HepG2 (cell line): ENCODE measurements around the gene GADD45B. TPM values are rescaled to one million over a fixed set of nuclear protein-coding genes. Genes with fewer than 3 reads are reported as not detected.
A peak's percentile ranks its signal among the peaks of the same experiment; 100 is the strongest.

ENCODE experiments used
- CENPT ChIP-seq: sonication (generic); formaldehyde crosslinking; IDR thresholded peaks from 2 replicates; pipeline ENCODE4 v1.8.0; 2022; ENCODE audit warnings: low read depth, mild to moderate bottlenecking, moderate library complexity, missing genetic modification reagents
- FOXA1 ChIP-seq, 2 experiments: fragments of 450-650 bp in 1 of 2; sonication (generic) in 1 of 2; formaldehyde crosslinking in 1 of 2; IDR thresholded peaks; 2 replicates each; pipeline versions ENCODE4 v1.4.0 to v1.6.1; 2016 to 2020; ENCODE audit warnings: missing genetic modification reagents in 1 of 2
- FOXP4 ChIP-seq: sonication (generic); formaldehyde crosslinking; IDR thresholded peaks from 2 replicates; pipeline ENCODE4 v1.4.0; 2020; ENCODE audit warnings: missing genetic modification reagents
- GMEB2 ChIP-seq: IDR thresholded peaks from 2 replicates; pipeline ENCODE4 v1.6.1; 2016; ENCODE audit warnings: missing biosample characterization, missing genetic modification reagents, low read depth
- KDM4B ChIP-seq: sonication (generic); formaldehyde crosslinking; IDR thresholded peaks from 2 replicates; pipeline ENCODE4 v1.4.0; 2020; ENCODE audit warnings: missing genetic modification reagents
- LRRFIP1 ChIP-seq: sonication (generic); formaldehyde crosslinking; conservative IDR thresholded peaks from 2 replicates; pipeline ENCODE4 v1.4.0; 2020; ENCODE audit warnings: missing genetic modification reagents
- MAX ChIP-seq: IDR thresholded peaks from 2 replicates; pipeline ENCODE4 v1.6.1; 2012; ENCODE audit warnings: inconsistent platforms
- MED13 ChIP-seq: sonication (generic); formaldehyde crosslinking; IDR thresholded peaks from 2 replicates; pipeline ENCODE4 v1.5.0; 2020; ENCODE audit warnings: missing genetic modification reagents
- NFYC ChIP-seq: IDR thresholded peaks from 2 replicates; pipeline ENCODE4 v1.6.1; 2016; ENCODE audit warnings: missing genetic modification reagents, missing compliant biosample characterization
- NONO ChIP-seq, 2 experiments: fragments of 450-650 bp in 1 of 2; sonication (generic) in 1 of 2; formaldehyde crosslinking in 1 of 2; IDR thresholded peaks in 1 of 2; conservative IDR thresholded peaks in 1 of 2; 2 replicates each; pipeline versions ENCODE4 v1.6.1 to v1.8.0; 2017 to 2022; ENCODE audit warnings: mild to moderate bottlenecking in 1 of 2, missing genetic modification reagents in 1 of 2, moderate library complexity in 1 of 2
- NR2F1 ChIP-seq, 2 experiments: fragments of 450-650 bp in 1 of 2; formaldehyde crosslinking in 1 of 2; IDR thresholded peaks; 2 replicates each; pipeline versions ENCODE4 v1.5.0 to v1.6.1; 2016 to 2020; ENCODE audit warnings: mild to moderate bottlenecking in 1 of 2, missing compliant biosample characterization in 1 of 2, missing genetic modification reagents in 1 of 2, moderate library complexity in 1 of 2
- PATZ1 ChIP-seq: sonication (generic); formaldehyde crosslinking; IDR thresholded peaks from 2 replicates; pipeline ENCODE4 v1.4.0; 2020; ENCODE audit warnings: missing genetic modification reagents
- SNAPC5 ChIP-seq: sonication (generic); formaldehyde crosslinking; IDR thresholded peaks from 2 replicates; pipeline ENCODE4 v1.8.1; 2023; ENCODE audit warnings: mild to moderate bottlenecking, missing genetic modification reagents, borderline replicate concordance
- THRA ChIP-seq: sonication (generic); formaldehyde crosslinking; IDR thresholded peaks from 2 replicates; pipeline ENCODE4 v1.4.0; 2020; ENCODE audit warnings: missing genetic modification reagents, borderline replicate concordance
- TOE1 ChIP-seq: sonication (generic); formaldehyde crosslinking; IDR thresholded peaks from 2 replicates; pipeline ENCODE4 v1.4.0; 2020; ENCODE audit warnings: mild to moderate bottlenecking, missing genetic modification reagents
- ZNF7 ChIP-seq: IDR thresholded peaks from 2 replicates; pipeline ENCODE4 v1.6.1; 2016; ENCODE audit warnings: missing biosample characterization, missing genetic modification reagents
- ZNF790 ChIP-seq: sonication (generic); formaldehyde crosslinking; IDR thresholded peaks from 2 replicates; pipeline ENCODE4 v1.8.0; 2022; ENCODE audit warnings: missing genetic modification reagents, mild to moderate bottlenecking, borderline replicate concordance
- polyA plus RNA-seq, 8 experiments: library from polyadenylated mRNA; depleted of rRNA in 3 of 8; stranded (reverse) in 7 of 8; unstranded in 1 of 8; fragments of >200 nt; fragmentation: Illumina TruSeq in 4 of 8; extraction: Trizol in 4 of 8; gene quantifications; 2 replicates each; pipeline versions ENCODE4 v1.2.1 to v1.2.3, GENCODE V29; 2011 to 2016; ENCODE audit warnings: low read depth in 4 of 8, missing spikeins in 1 of 8, mixed read lengths in 1 of 8; ENCODE audit not compliant: insufficient read depth in 1 of 8
- total RNA-seq, 5 experiments: library from RNA; depleted of rRNA; stranded (reverse); fragments of >200 nt; fragmentation: Illumina TruSeq; extraction: Trizol; gene quantifications; 2 replicates each; pipeline ENCODE4 v1.2.3, GENCODE V29; 2016; ENCODE audit warnings: low read depth in 1 of 5

Gene GADD45B
- total and polyA plus RNA-seq, 2 of the 13 experiments (the other 11 are each of a cell fraction or from before 2014, with no cell fraction given): 4.6 to 34.1 TPM

GRCh38 chr19:2475702-2476450, at the start of gene GADD45B (continued):
- TF ChIP-seq THRA (peak; percentile 61), GMEB2 (no peak), NFYC (CRISPR knock-in tag) (peak; percentile 86), FOXA1 (IDR thresholded peaks at IDR 0.05) (no peak), FOXA1 (CRISPR knock-in tag; IDR thresholded peaks at IDR 0.05) (no peak), ZNF7 (CRISPR knock-in tag) (peak; percentile 49; the same call in 1 of the 2 replicates), FOXP4 (CRISPR knock-in tag) (0 out of 2 replicates have a peak, but pooled peaks have one; percentile 16), NR2F1 (CRISPR knock-in tag; IDR thresholded peaks at IDR 0.05) (no peak), PATZ1 (CRISPR knock-in tag) (peak; percentile 95), TOE1 (CRISPR knock-in tag) (0 out of 2 replicates have a peak, but pooled peaks have one; percentile 93), ZNF790 (CRISPR knock-in tag) (no peak), CENPT (CRISPR knock-in tag) (no peak), NONO (IDR thresholded peaks at IDR 0.05) (no peak), NONO (CRISPR knock-in tag; conservative IDR thresholded peaks at IDR 0.05) (peak; percentile 57), MED13 (CRISPR knock-in tag) (no peak), MAX (peak; percentile 76), KDM4B (CRISPR knock-in tag) (peak; percentile 72; the same call in 1 of the 2 replicates), SNAPC5 (CRISPR knock-in tag) (0 out of 2 replicates have a peak, but pooled peaks have one; percentile 52), LRRFIP1 (CRISPR knock-in tag) (0 out of 2 replicates have a peak, but pooled peaks have one; percentile 61)
